Heart right ventricle (tissue), 16 donors: Measurements from ENCODE around the gene MAP7. TPM values are rescaled to one million over a fixed set of nuclear protein-coding genes. Genes with fewer than 3 reads are reported as not detected.

ENCODE experiments used
- ATAC-seq, 8 donors: fragments of 200-7000 bp; cut with Tn5 transposase; one replicate each; pipeline ENCODE4 v1.9.1; 2020; ENCODE audit warnings: mild to moderate bottlenecking in 8 of 8, moderate library complexity in 8 of 8, moderate number of reproducible peaks in 1 of 8
- DNase-seq, 2 donors: peaks; one replicate each; pipeline ENCODE4 v3.0.0-alpha.2; 2020
- H3K27ac ChIP-seq, 10 donors: fragments of 200-600 bp; sonication (generic) in 2 of 10; one replicate each; pipeline versions ENCODE4 v1.5.0 to v1.8.0; 2020 to 2022; ENCODE audit warnings: mild to moderate bottlenecking in 3 of 10
- H3K27me3 ChIP-seq, 7 donors: fragments of 200-600 bp; one replicate each; pipeline ENCODE4 v1.8.0; 2021 to 2022; ENCODE audit warnings: mild to moderate bottlenecking in 2 of 7
- H3K36me3 ChIP-seq, 9 donors: fragments of 200-600 bp; sonication (generic) in 1 of 9; one replicate each; pipeline versions ENCODE4 v1.5.0 to v1.8.0; 2020 to 2022; ENCODE audit warnings: mild to moderate bottlenecking in 2 of 9
- H3K4me1 ChIP-seq, 9 donors: fragments of 200-600 bp; sonication (generic) in 1 of 9; one replicate each; pipeline versions ENCODE4 v1.5.0 to v1.8.0; 2020 to 2022; ENCODE audit warnings: mild to moderate bottlenecking in 4 of 9
- H3K4me3 ChIP-seq, 10 donors: fragments of 200-600 bp; sonication (generic) in 2 of 10; one replicate each; pipeline versions ENCODE4 v1.5.0 to v1.8.0; 2020 to 2022; ENCODE audit warnings: mild to moderate bottlenecking in 7 of 10, moderate library complexity in 2 of 10
- H3K9me3 ChIP-seq, 11 donors: fragments of 200-600 bp in 10 of 11; sonication (generic) in 2 of 11; one replicate each; pipeline versions ENCODE4 v1.5.0 to v1.8.0; 2013 to 2022; ENCODE audit warnings: mild to moderate bottlenecking in 2 of 11, control low read depth in 1 of 11, moderate library complexity in 1 of 11
- CTCF ChIP-seq, 9 donors: fragments of 200-600 bp; sonication (generic) in 2 of 9; IDR thresholded peaks; one replicate each; pipeline versions ENCODE4 v1.5.0 to v1.8.0; 2021 to 2022; ENCODE audit warnings: antibody characterized with exemption in 9 of 9, mild to moderate bottlenecking in 5 of 9, moderate library complexity in 1 of 9
- WGBS, 2 donors: extraction: QIAGEN DNeasy Blood & Tissue Kit; methylation state at CpG; one replicate each; pipeline ENCODE4 v1.1.7; 2013; ENCODE audit warnings: inconsistent platforms in 1 of 2; 5-methylcytosine and 5-hydroxymethylcytosine counted together
- intact Hi-C, 10 donors: fragments of 100-400 bp; cut with DNase I; formaldehyde crosslinking; loops; one replicate each; pipeline versions ENCODE4 v1.11.1 to v1.14.2; 2022
- polyA plus RNA-seq, 2 donors: library from polyadenylated mRNA; stranded (reverse); fragments of 200-250 nt; gene quantifications; one replicate each; pipeline ENCODE4 v1.2.3, GENCODE V29; 2013
- total RNA-seq, 10 donors: library from RNA; stranded (reverse); fragmentation: NEBNext Ultra II Directional in 3 of 10; extraction: Animal tissue kit (Norgen Biotek cat#: 25700) in 3 of 10; gene quantifications; one replicate each; pipeline versions ENCODE4 v1.2.1 to v1.2.4, GENCODE V29; 2021 to 2023
- donor health status: Arrhythmogenic right ventricular cardiomyopathy.
- donor health status: ischemic (EF 13 %, LVEDD 7.1; RV severe dilation, severe dysfunction).
- donor health status: healthy with polysubstance abuse.
- donor health status: DM: no; HTN: yes; CAD: no.
- donor health status: DM: no; HTN: no; CAD: no.
- donor health status: ischemic (EF 25% LVEDD 6.9; RV normal size, moderate dysfunction).
- donor health status: ischemic (EF 25% LVEDD 5.7; RV mildly dilated, moderate dysfunction).
- donor health status: healthy.
- donor health status: DM: yes; HTN: yes; CAD: no.
- donor health status: Ischemic cardiomyopathy.
- donor health status: ischemic (EF 35%, LVEDD 5.7; RV mildly dilated, moderate dysfunction).
- donor health status: nonischemic (EF 11% LVEDD 7.7; RV severe dilation, severe dysfunction).
- donor health status: DM: yes; HTN: yes; CAD: no.
- donor health status: PGD.
- donor health status: ischemic (EF 29% LVEDD 5.4; RV normal size, mild dysfunction).
- donor health status: nonischemic (EF 23%, LVEDD 6.1; RV moderate dilation, normal function).

MAP7 gene
- total and polyA plus RNA-seq, 12 donors = 0.48 to 4.1 (median 2.3) TPM

- Histone ChIP-seq H3K4me3 (no peak overlapping the region), H3K9me3 (peaks cover 0 to 13% (median 0%) of the 10 kb centered on the region in 11 donors), H3K36me3 (no peaks in the 10 kb centered on the region), H3K4me1 (no peaks in the 10 kb centered on the region), H3K27me3 (no peaks in the 10 kb centered on the region), H3K27ac (no peak overlapping the region)
- ATAC-seq (no peak), DNase-seq (no peak)
- 81 to 82% methylated on average over 4 of the region's 4 CpGs for WGBS, 2 donors
- TF ChIP-seq CTCF (IDR thresholded peaks at IDR 0.05) = no peak
- intact Hi-C loops = no loop called here
Measured at GRCh38 chr6:136475686-136476085, 74.5 kb downstream of the MAP7 start.

- WGBS, 2 donors = 79 to 80% methylated on average over 6 of the region's 6 CpGs
- Histone ChIP-seq H3K9me3 (peaks cover 0 to 4% (median 0%) of the 10 kb centered on the region in 11 donors), H3K27ac (no peak overlapping the region), H3K36me3 (no peaks in the 10 kb centered on the region), H3K27me3 (no peaks in the 10 kb centered on the region), H3K4me1 (no peaks in the 10 kb centered on the region), H3K4me3 (no peak overlapping the region)
- intact Hi-C loops = no loop called here
- TF ChIP-seq CTCF (IDR thresholded peaks at IDR 0.05) = no peak
- ATAC-seq (no peak), DNase-seq (no peak)
Measured at GRCh38 chr6:136474241-136474640, 76.0 kb downstream of the MAP7 start.

GRCh38 chr6:136471922-136472321, 78.3 kb downstream of the MAP7 start:
- DNase-seq (no peak), ATAC-seq (no peak)
- intact Hi-C loops = no loop called here
- TF ChIP-seq CTCF (IDR thresholded peaks at IDR 0.05) = no peak
- H3K27ac ChIP-seq = no peak overlapping the region
- H3K9me3 ChIP-seq = no peaks in the 10 kb centered on the region
- H3K4me3 ChIP-seq = no peak overlapping the region
- H3K4me1 ChIP-seq = no peaks in the 10 kb centered on the region
- 94% methylated on average over 1 of the region's 1 CpG for WGBS, 2 donors
- no peaks in the 10 kb centered on the region for H3K27me3 ChIP-seq
- H3K36me3 ChIP-seq = no peaks in the 10 kb centered on the region

GRCh38 chr6:136471372-136471771, 78.8 kb downstream of the MAP7 start:
- no peak for ATAC-seq
- intact Hi-C loops = no loop called here
- 40% methylated on average over 5 of the region's 5 CpGs for WGBS, 2 donors
- Histone ChIP-seq H3K27ac (no peak overlapping the region), H3K27me3 (no peaks in the 10 kb centered on the region), H3K4me1 (no peaks in the 10 kb centered on the region), H3K9me3 (no peaks in the 10 kb centered on the region), H3K36me3 (no peaks in the 10 kb centered on the region), H3K4me3 (no peak overlapping the region)
- DNase-seq = no peak
- TF ChIP-seq CTCF (IDR thresholded peaks at IDR 0.05) = no peak

GRCh38 chr6:136470044-136470443, 80.2 kb downstream of the MAP7 start:
- no peaks in the 10 kb centered on the region for H3K4me1 ChIP-seq
- intact Hi-C loops = no loop called here
- H3K36me3 ChIP-seq = no peaks in the 10 kb centered on the region
- TF ChIP-seq CTCF (IDR thresholded peaks at IDR 0.05) = no peak
- ATAC-seq (no peak), DNase-seq (no peak)
- no peak overlapping the region for H3K27ac ChIP-seq
- no peak overlapping the region for H3K4me3 ChIP-seq
- WGBS, 2 donors = 71 to 78% methylated on average over 5 of the region's 5 CpGs
- no peaks in the 10 kb centered on the region for H3K9me3 ChIP-seq
- H3K27me3 ChIP-seq = no peaks in the 10 kb centered on the region
